LNCAP (cell line): Measurements from ENCODE around the gene SDCBP2.

Source experiments
- TF ChIP-seq, protein P1 (sequence below): fragments of 450-650 bp; IDR thresholded peaks from 2 replicates; pipeline ENCODE4 v1.5.1; 2017; ENCODE audit warnings: mild to moderate bottlenecking

SDCBP2 gene

DNA sequence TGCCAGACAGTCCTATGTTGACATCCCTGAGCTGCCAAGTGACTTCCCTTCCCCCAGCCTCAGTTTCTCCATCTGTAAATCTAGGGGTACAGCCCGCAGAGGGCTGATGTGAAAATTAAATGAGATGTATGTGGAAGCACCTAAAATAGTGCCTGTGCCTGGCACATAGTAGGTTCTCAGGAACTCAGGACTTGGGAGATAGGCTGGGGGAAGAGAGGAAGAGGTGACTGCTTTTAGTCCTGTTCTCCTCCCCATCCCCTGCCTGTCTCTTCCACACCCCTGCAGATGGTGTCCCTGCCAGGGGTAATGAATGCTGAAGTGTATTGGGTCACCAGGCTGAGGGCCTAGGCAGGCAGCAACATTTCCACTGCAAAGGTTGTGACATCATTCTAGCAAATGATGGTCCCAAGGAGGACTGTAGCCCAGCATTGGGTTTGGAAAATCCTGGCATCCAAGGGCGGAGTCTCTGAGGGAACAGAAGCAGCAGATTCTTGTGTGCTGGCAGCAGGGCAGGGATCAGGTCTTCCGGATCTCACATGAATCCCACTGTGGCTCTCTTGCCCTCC, 61.0 kb downstream of the SDCBP2 start:
- TF ChIP-seq, protein P1, sequence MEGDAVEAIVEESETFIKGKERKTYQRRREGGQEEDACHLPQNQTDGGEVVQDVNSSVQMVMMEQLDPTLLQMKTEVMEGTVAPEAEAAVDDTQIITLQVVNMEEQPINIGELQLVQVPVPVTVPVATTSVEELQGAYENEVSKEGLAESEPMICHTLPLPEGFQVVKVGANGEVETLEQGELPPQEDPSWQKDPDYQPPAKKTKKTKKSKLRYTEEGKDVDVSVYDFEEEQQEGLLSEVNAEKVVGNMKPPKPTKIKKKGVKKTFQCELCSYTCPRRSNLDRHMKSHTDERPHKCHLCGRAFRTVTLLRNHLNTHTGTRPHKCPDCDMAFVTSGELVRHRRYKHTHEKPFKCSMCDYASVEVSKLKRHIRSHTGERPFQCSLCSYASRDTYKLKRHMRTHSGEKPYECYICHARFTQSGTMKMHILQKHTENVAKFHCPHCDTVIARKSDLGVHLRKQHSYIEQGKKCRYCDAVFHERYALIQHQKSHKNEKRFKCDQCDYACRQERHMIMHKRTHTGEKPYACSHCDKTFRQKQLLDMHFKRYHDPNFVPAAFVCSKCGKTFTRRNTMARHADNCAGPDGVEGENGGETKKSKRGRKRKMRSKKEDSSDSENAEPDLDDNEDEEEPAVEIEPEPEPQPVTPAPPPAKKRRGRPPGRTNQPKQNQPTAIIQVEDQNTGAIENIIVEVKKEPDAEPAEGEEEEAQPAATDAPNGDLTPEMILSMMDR, result no peak

DNA sequence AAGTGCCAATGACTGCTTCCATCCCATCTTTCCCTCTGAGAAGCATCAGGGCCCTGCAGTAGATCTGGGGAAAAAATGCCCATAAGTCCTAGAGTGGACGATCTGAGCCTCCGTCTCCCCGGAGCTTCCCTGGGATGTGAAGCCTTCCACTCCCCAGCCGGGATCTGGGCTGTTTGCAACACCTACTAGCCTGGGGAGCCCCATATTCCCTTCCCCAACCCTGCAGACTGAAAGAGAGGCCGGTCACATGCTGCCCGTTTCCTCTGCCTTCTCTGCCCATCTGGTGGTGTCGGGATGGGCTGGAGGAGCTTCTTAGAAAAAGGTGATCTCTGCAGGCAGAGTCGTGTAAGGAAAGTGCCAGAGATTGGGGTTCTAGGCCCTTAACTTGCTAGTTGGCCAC, 61.8 kb downstream of the SDCBP2 start:
- TF ChIP-seq, protein P1, result no peak

DNA sequence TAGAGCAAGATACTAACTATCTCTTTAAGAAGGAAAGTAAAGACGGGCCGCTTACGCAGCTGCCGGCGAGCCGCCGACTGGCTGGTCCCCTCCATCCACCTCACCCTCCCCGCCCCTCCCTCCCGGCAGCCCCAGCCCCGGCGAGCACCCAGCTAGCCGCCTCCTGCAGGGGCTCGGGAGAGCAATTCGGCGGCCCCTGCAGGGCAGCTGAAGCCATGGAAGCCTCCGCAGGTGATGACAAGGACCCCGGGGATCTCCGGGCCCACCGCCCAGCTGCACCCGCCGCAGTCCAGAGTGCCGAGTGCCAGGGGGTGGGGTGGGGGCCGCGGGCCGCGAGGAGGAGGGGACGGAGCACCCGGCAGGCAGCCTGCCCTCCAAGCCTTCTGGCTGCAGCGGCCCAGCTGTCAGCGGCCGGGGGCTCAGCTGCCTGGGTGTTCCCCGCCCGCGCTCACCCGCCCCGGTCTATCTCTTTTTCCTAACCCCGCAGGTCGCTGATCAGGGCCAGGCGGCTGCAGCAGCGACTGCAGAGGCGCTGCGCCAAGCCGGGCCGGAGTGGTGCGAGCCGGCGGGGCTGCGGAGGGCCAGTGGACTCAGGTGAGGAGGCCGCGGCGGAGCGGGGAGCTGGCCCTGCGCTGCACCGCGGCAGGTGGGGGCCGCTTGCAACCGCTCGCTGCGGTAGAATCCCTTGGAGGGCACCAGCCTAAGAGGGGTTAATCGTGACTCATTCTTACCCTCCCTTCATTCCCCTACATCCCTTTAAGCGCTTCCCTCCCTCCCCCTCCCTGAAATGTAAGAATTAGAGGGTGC, 62.6 kb downstream of the SDCBP2 start, which contains the start of gene SNPH:
Gene SNPH, plus strand, starts transcription at position 128 of the 807 bp plus-strand sequence. CDS start 29,946 bp downstream, outside the sequence.
- TF ChIP-seq, protein P1, result no peak

DNA sequence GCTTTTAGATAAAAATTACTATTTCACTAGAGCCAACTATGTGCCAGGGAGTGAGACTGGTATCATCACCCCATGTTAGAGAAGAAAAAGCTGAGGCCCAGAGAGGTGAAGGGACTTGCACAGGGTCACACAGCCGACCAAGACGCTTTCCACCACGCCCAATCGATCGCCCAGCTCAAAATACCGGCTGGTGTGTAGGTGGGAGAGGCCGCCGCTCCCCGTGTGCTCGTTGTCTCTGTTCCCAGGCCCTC, 63.1 kb downstream of the SDCBP2 start:
- TF ChIP-seq, protein P1, result no peak

DNA sequence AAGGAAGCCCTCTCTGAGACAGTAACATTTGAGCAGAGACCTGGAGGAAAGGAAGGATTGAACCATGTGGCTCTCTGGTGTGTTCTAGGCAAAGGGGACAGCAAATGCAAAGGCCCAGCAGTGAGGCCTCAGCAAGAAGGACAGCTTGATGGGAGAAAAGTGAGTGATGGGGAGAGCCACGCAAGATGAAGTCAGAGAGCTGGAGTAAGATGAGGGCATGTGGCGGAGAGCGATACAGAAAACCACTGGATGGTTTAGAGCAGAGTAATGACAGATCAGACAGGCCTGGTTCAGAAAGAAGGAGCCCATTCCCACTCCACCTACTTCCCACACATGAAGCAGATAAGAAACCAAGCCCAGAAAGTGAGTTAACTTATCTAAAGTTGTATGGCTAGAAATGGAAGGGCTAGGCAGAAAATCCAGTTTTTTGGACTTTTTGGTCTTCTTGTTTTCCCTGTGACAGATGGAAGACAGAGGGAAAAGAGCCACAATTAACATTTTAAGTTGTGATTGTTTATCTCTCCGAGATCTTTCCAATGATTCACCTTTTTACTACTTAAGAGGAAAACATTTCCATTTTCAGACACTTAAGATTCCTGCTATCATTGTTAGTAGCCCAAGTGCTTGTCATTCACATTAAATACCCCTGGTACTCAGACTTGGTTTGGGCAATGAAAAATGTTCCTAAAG, 63.6 kb downstream of the SDCBP2 start:
- TF ChIP-seq, protein P1, result no peak

DNA sequence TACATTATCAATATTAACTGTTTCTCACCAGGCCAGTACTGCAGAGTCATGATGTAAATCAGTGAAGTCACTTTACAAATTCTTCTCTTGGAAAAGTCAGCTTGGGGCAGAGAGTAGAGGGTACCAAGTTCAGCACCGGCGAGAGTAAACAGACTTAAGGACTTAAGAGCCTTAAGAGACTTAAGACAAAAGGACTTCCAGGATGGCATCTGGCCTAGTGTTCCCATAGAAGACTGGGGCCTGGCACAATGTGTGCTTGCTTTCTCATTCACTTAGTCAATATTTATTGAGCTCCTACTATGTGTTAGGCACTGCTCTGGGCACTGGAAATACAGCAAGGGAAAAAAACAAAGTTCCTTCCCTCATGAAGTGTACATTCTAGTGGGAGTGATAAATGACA, 64.2 kb downstream of the SDCBP2 start:
- TF ChIP-seq, protein P1, result no peak

DNA sequence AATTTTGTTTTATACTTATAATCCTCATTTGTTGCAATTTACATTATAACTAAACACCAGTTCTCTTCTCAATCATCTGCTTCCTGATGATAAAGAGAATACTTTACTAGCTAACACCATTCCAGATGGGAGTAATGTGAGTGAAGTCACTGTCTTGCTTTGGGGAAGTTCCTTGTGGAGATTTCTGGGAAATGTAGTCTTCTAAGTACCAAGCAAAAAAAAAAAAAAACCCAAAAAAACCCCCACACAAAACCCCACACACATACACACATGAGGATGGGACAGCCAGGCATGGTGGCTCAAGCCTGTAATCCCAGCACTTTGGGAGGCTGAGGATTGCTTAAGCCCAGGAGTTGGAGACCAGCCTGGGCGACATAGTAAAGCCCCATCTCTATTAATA, 65.1 kb downstream of the SDCBP2 start:
- TF ChIP-seq, protein P1, result no peak
